Spleen (tissue), 11 donors: Measurements from ENCODE around the gene OMP. TPM values are rescaled to one million over a fixed set of nuclear protein-coding genes. Genes with fewer than 3 reads are reported as not detected.

Experiments
- DNase-seq: peaks from one replicate; pipeline ENCODE4 v3.0.0-alpha.2; 2020
- H3K27ac ChIP-seq, 8 donors: fragments of 200-600 bp; sonication (generic) in 7 of 8; 1 replicate in 4 of 8; 2 replicates in 4 of 8; pipeline versions ENCODE4 v1.5.0 to v1.8.0; 2016 to 2021; ENCODE audit warnings: inconsistent platforms in 4 of 8, mild to moderate bottlenecking in 4 of 8, moderate library complexity in 1 of 8
- H3K27me3 ChIP-seq, 7 donors: fragments of 200-600 bp; sonication (generic) in 6 of 7; replicated peaks in 1 of 7; 1 replicate in 4 of 7; 2 replicates in 3 of 7; pipeline versions ENCODE4 v1.5.0 to v1.8.0; 2016 to 2021; ENCODE audit warnings: inconsistent platforms in 3 of 7, mild to moderate bottlenecking in 1 of 7
- H3K36me3 ChIP-seq, 6 donors: fragments of 200-600 bp; sonication (generic) in 5 of 6; 1 replicate in 4 of 6; 2 replicates in 2 of 6; pipeline versions ENCODE4 v1.5.0 to v1.8.0; 2016 to 2021; ENCODE audit warnings: inconsistent platforms in 2 of 6
- H3K4me1 ChIP-seq, 6 donors: fragments of 200-600 bp; sonication (generic) in 5 of 6; 1 replicate in 3 of 6; 2 replicates in 3 of 6; pipeline versions ENCODE4 v1.5.0 to v1.8.0; 2016 to 2021; ENCODE audit warnings: inconsistent platforms in 3 of 6
- H3K4me3 ChIP-seq, 8 donors: fragments of 200-600 bp; sonication (generic) in 7 of 8; 1 replicate in 4 of 8; 2 replicates in 4 of 8; pipeline versions ENCODE4 v1.5.0 to v1.8.0; 2016 to 2021; ENCODE audit warnings: inconsistent platforms in 4 of 8, mild to moderate bottlenecking in 4 of 8, moderate library complexity in 2 of 8
- H3K9me3 ChIP-seq, 8 donors: fragments of 200-600 bp; sonication (generic) in 7 of 8; 1 replicate in 4 of 8; 2 replicates in 4 of 8; pipeline versions ENCODE4 v1.5.0 to v1.8.0; 2016 to 2021; ENCODE audit warnings: inconsistent platforms in 4 of 8
- POLR2A ChIP-seq, 3 donors: fragments of 450-650 bp; IDR thresholded peaks; one replicate each; pipeline ENCODE4 v1.5.1; 2017; ENCODE audit warnings: antibody characterized with exemption in 3 of 3, mild to moderate bottlenecking in 1 of 3
- POLR2AphosphoS5 ChIP-seq, 3 donors: sonication (generic); formaldehyde crosslinking; IDR thresholded peaks; one replicate each; pipeline ENCODE4 v1.5.1; 2017; ENCODE audit warnings: antibody characterized with exemption in 3 of 3
- WGBS, 5 donors: extraction: QIAGEN DNeasy Blood & Tissue Kit in 3 of 5; methylation state at CpG; one replicate each; pipeline versions ENCODE4 v1.1.5 to v1.1.7; 2013 to 2018; 5-methylcytosine and 5-hydroxymethylcytosine counted together
- intact Hi-C: fragments of 100-400 bp; cut with DNase I; formaldehyde crosslinking; loops from one replicate; pipeline ENCODE4 v1.15.0; 2023; ENCODE audit warnings: low total_unique reads
- polyA plus RNA-seq, 3 donors: library from polyadenylated mRNA; stranded (reverse); fragments of 200-250 nt; gene quantifications; one replicate each; pipeline ENCODE4 v1.2.1, GENCODE V29; 2013
- total RNA-seq, 7 donors: library from RNA; depleted of rRNA in 3 of 7; stranded (reverse); fragments of >200 nt in 3 of 7; fragmentation: NEBNext Ultra II Directional in 4 of 7; extraction: Animal tissue kit (Norgen Biotek cat#: 25700) in 4 of 7; gene quantifications; one replicate each; pipeline versions ENCODE4 v1.1.0 to v1.2.1, GENCODE V29; 2016 to 2021
- TF ChIP-seq, protein P1 (sequence below), 11 experiments: fragments of 200-600 bp in 7 of 11; fragments of 450-650 bp in 4 of 11; sonication (generic) in 4 of 11; IDR thresholded peaks in 8 of 11; conservative IDR thresholded peaks in 3 of 11; 1 replicate in 7 of 11; 2 replicates in 4 of 11; pipeline versions ENCODE4 v1.4.0 to v1.8.0; 2016 to 2021; ENCODE audit warnings: antibody characterized with exemption in 11 of 11, inconsistent platforms in 4 of 11, mild to moderate bottlenecking in 1 of 11
- donor health status: healthy with polysubstance abuse.
- donor health status: DM: no; HTN: no; CAD: no; lungs with moderate emphysema.
- donor health status: DM: no; HTN: no; CAD: no.
- donor health status: Bipolar disorder and iron deficiency.
- donor health status: healthy.
- donor health status: DM: no; HTN: no; CAD: no.
- donor health status: DM: yes; HTN: yes; CAD: no.

Gene OMP
- total and polyA plus RNA-seq, 10 donors: 0.51 to 0.64 TPM; not detected in 8

DNA sequence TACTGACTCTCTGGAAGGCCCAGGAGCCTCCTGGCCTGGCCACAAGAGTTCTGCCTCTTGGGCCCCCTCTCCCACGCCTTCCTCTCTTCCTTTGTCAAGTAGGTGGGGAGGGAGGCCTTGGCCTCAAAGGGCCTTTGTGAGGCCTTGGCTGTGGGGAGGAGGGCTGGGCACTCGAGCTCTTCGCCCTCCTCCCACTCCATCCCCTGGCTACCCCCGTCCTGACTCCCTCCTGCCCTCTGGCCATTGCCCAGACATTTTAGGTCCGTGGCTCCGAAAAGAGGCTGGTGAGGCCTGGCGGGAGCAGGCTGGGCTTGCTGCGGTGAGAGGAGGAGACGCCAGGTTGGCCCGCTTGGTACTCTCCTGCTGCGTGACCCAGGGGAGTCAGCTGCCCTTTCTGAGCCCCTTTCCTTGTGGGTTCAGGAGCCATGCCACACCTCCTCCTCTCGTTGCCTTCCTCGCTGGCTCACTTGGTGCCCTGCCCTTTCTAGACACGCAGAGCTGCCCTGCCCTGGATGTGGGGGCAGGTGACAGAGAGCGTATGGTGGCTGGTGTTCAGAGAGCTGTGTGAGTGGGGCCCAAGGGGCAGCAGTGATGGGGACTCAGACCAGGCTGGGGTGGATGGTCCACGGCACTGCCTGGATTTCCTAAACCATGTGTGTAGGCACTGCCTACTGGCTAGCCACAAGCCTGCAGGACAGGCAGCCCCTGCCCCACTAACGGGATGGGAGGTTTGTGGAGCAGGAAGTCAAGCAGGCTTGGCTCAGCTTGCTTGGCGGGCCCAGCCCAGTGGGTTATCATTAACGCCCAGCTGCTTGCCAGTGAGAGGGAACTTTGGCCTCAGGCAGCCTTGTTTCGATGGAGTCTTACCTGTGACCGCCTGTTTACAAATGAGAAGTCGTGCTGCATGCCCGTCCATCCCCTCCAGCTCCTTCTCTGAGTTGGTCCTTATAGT, 15.8 kb upstream of the OMP start:
- H3K4me3 ChIP-seq: no peak overlapping the region
- H3K27ac ChIP-seq: peak overlapping the region in 1 of 8 donors; percentile 7
- 73 to 84% (median 78%) methylated on average over 23 of the region's 23 CpGs for WGBS, 5 donors
- intact Hi-C loops: no loop called here
- peak; percentile 70 for DNase-seq
- H3K36me3 ChIP-seq: no peaks in the 10 kb centered on the region
- TF ChIP-seq POLR2A (IDR thresholded peaks at IDR 0.05) (no peak), POLR2AphosphoS5 (IDR thresholded peaks at IDR 0.05) (no peak)
- TF ChIP-seq, protein P1, sequence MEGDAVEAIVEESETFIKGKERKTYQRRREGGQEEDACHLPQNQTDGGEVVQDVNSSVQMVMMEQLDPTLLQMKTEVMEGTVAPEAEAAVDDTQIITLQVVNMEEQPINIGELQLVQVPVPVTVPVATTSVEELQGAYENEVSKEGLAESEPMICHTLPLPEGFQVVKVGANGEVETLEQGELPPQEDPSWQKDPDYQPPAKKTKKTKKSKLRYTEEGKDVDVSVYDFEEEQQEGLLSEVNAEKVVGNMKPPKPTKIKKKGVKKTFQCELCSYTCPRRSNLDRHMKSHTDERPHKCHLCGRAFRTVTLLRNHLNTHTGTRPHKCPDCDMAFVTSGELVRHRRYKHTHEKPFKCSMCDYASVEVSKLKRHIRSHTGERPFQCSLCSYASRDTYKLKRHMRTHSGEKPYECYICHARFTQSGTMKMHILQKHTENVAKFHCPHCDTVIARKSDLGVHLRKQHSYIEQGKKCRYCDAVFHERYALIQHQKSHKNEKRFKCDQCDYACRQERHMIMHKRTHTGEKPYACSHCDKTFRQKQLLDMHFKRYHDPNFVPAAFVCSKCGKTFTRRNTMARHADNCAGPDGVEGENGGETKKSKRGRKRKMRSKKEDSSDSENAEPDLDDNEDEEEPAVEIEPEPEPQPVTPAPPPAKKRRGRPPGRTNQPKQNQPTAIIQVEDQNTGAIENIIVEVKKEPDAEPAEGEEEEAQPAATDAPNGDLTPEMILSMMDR (IDR thresholded peaks at IDR 0.05 in 8 of 11, conservative IDR thresholded peaks at IDR 0.05 in 3 of 11): no peak
- H3K27me3 ChIP-seq: no peaks in the 10 kb centered on the region
- H3K9me3 ChIP-seq: no peaks in the 10 kb centered on the region
- H3K4me1 ChIP-seq: peaks cover 10 to 65% (median 27%) of the 10 kb centered on the region in 6 donors

DNA sequence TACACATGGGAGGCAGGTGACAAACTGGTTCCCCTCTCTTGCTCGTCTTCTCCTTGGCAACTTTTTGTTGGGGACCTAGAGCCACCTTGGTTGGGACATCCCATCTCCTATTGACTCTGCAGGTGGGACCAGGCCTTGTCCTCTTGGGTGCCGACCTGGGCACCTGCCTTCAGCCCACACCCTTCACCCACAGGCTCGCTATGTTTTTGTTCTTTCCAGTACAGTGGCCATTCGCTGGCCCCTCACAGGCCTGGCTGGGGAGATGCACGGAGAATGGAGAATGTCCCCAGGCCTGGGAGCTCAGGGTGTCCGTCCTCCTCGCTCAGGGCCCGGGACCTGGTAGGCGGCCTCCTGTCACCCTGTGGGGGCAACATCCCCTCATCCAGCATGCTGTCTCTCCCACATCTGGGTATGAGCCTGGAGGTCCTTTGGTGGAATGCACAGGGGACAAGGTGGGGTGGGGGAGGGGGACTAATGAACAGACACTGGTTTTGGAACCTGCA, 14.9 kb upstream of the OMP start:
- no peaks in the 10 kb centered on the region for H3K9me3 ChIP-seq
- H3K4me1 ChIP-seq: peaks cover 4 to 55% (median 18%) of the 10 kb centered on the region in 6 donors
- TF ChIP-seq POLR2A (IDR thresholded peaks at IDR 0.05): no peak
- TF ChIP-seq POLR2AphosphoS5 (IDR thresholded peaks at IDR 0.05): no peak
- TF ChIP-seq, protein P1 (IDR thresholded peaks at IDR 0.05 in 8 of 11, conservative IDR thresholded peaks at IDR 0.05 in 3 of 11): no peak
- H3K27ac ChIP-seq: no peak overlapping the region
- H3K4me3 ChIP-seq: no peak overlapping the region
- DNase-seq: peak; percentile 41
- H3K27me3 ChIP-seq: no peaks in the 10 kb centered on the region
- intact Hi-C loops: no loop called here
- H3K36me3 ChIP-seq: no peaks in the 10 kb centered on the region
- WGBS, 5 donors: 91 to 98% (median 95%) methylated on average over 9 of the region's 9 CpGs

DNA sequence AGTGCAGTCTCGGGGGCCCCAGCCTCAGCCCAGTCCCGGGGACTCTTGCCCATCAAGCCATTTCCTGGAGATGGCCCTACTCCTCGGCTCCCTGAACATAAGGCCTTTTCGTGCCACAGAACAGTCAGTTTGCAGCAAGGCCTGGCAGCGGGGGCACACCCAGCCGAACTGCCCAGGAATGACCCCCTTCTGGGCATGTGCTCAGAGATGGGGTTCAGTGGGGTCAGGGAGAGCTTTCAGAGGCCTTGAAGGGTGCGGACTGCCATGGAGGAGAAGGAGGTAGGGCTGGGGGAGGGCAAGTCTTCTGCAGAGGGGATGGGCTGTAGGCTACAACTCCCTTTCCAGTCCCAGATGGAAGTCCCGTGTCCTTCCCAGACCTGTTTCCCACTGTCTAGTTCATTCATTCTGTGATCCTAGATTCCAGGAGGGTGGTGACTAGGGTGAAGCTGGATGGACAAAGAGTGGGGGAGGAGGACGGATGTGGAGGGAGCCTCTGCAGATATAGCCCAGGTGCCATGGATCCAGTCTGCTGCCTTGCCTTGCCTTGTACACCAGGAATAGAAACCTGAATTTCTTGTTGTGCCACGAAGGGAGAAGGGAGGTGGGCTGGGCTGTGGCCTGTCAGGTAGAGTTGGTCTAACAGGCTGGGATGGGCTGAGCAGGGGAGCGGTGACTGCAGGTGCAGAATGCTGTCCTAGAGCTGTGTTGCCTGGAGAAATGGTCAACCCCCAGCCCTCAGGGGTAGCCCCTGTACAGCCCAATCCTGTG, 14.2 kb upstream of the OMP start:
- TF ChIP-seq POLR2AphosphoS5 (IDR thresholded peaks at IDR 0.05) (no peak), POLR2A (IDR thresholded peaks at IDR 0.05) (no peak)
- TF ChIP-seq, protein P1 (IDR thresholded peaks at IDR 0.05 in 8 of 11, conservative IDR thresholded peaks at IDR 0.05 in 3 of 11): no peak
- Histone ChIP-seq H3K27ac (no peak overlapping the region), H3K9me3 (no peaks in the 10 kb centered on the region), H3K4me1 (peaks cover 0 to 49% (median 12%) of the 10 kb centered on the region in 6 donors), H3K27me3 (no peaks in the 10 kb centered on the region), H3K4me3 (no peak overlapping the region), H3K36me3 (no peaks in the 10 kb centered on the region)
- DNase-seq: peak; percentile 39
- intact Hi-C loops: no loop called here
- 73 to 89% (median 79%) methylated on average over 11 of the region's 11 CpGs for WGBS, 5 donors
